A172 (cell line): ENCODE data around the gene CEP126. TPM values are rescaled to one million over a fixed set of nuclear protein-coding genes. Genes with fewer than 3 reads are reported as not detected.
"Not testable (repeated sequence)": the region's sequence is repeated elsewhere in the genome, so short reads cannot be mapped to it uniquely, and the experiment has no call there.

Source experiments
- DNase-seq: peaks from one replicate; pipeline ENCODE4 v3.0.0-alpha.2; 2015; ENCODE audit warnings: low spot score
- total RNA-seq: library from RNA; depleted of rRNA; stranded (reverse); fragments of >200 nt; shearing (Covaris generic); gene quantifications from 2 replicates; pipeline ENCODE4 v1.2.3, GENCODE V29; 2014

The CEP126 gene
- total RNA-seq, 1 experiment from 2014 or later: 0.72 TPM

DNA sequence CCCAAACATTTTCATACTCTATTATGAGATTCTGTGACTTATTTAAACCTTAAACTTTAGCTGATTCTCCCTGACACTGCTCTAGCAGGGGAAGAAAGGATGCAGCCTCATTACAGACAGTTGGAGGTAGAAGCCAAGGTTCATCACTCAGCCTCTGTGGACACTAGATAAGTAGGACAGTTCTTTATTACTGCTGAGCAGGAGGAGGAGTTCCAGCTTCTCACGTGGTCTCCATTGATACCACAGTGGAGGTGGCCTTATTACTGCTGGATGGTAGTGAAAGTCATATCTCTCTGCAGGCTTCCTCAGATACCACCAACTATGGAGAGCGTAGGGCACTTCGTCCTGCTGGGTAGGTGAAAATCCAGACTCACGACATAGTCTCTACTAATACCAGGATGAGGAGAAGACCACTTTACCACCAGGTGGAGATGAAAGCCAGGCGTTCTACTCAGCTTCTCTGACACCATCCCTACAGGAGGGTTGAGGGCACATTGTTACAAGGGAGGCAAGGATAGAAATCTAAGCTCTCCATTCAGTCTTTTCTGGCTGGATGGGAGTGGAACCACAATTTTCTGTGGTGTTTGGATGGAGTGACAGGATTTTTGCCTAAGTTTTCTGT is 14.6 kb downstream of the CEP126 start:
- no peak for DNase-seq

DNA sequence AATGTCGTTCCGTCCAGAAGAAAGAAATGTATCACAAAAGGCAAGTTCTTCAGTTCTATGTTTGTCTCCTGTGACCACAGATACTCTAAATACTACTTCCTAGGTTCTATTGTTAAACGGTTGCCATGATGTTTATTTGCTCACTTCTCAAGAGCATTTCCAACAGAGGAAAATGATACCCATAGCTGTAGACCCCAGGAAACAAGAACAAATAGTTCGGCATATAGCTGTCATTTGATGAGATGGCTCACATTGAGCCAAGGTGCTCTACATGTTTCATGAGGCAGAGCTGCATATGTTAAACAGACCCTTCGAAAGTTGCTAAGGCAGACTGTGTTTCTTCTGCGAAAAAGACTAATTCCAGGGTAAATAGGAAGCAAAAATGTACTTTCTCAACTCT is 16.9 kb downstream of the CEP126 start:
- DNase-seq: no peak

DNA sequence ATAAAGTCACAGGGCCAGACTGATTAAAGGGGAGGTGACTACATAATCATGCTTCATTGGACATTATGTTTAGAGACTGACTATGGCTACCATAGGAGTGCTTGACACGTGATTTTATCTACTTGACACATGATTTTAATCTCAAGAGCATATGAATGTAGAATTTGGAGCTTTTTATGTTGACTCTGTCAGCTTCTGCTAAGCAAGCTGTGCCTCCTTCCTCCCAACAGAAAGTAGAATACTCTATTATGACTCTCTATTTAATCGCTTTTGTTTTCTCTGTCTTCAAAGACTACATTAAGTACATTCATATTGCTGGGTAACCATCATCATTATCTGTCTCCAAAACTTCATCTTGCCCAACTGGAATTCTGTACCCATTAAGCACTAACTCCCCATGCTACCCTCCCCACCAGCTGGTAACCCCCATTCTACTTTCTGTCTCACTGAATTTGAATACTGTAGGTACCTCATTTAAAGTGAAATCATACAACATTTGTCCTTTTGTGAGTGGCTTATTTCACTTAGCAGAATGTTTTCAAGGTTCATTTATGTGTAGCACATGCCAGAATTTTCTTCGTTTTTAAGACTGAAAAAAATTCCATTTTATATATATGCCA is 26.2 kb downstream of the CEP126 start:
- DNase-seq: no peak

DNA sequence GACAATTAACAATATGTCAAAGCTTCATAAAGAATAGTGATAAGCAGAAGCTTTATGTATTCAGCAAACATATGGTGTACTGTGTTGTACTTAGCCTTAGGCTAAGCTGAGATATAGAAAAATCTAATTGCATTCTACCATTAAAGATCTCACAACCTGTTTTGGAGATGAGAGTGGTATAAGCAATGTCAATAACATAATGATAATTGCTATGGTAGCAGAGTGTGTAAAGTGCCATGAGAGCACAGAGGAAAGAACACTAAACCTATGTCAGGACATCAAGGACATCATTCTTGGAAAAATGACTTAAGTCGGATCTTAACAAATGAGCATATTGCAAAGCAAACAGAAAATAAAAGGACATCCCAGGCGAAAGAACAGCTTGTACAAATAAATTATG is 30.1 kb downstream of the CEP126 start:
- no peak for DNase-seq

DNA sequence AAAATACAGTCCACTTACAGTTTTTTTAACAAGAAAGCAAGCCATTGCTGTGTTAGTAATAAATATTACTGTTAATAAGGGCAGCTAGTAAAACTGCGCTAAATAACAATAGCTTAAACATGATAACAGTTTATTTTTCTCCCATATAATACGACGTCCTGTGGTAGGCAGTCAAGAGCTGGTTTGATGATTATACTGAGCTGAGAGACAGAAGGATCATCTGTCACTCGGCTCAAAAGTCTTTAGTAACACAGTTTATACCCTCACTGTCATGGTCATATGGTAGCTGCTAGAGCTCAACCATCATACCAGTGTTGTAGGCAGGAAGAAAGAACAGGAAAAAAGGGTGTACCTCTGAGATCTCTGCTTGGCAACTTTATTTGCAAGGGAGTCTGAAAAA is 30.6 kb downstream of the CEP126 start:
- no peak for DNase-seq

DNA sequence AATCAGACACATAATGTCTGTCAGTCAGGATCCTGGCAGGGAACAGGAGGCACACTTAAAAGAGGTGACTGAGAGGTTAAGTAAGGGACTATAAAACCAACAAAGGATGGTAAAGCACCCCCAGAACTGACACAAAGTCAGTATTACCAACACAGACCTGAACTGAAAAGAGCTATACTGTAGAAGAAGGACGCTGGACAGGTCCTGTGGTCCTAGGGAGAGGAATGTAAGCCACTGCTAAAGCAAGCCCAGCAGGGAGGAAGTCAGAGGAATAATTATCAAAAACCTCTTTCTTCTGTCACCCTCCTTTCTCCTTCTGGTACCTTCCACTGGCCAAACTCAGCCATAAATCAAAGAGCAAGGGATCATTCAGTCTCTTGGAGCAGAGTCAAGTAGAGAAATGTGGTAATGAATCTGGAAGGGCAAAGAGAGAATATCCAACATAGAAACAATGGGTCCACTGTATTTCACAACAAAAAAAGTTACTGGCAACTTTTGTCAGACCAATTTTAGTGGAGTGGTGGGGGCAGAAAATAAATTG is 34.9 kb downstream of the CEP126 start:
- no peak for DNase-seq

DNA sequence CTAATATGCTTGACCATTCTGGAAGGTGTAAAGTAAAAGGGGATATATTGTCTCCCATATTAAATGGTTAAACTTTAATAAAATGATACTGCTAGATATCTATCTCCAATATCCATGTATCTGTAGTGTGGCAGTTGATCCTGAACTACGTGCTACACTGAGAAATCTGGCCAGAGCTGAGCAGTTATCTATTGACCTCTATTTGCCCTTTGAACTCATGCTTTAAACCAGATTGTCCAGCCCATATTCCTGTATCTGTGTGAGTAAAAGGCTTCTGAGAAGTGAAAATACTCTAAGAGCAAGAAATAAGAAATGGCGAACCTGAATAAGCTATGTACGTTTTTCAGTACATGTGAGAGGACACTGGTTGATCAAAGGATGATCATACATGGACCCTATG is 40.5 kb downstream of the CEP126 start:
- no peak for DNase-seq

DNA sequence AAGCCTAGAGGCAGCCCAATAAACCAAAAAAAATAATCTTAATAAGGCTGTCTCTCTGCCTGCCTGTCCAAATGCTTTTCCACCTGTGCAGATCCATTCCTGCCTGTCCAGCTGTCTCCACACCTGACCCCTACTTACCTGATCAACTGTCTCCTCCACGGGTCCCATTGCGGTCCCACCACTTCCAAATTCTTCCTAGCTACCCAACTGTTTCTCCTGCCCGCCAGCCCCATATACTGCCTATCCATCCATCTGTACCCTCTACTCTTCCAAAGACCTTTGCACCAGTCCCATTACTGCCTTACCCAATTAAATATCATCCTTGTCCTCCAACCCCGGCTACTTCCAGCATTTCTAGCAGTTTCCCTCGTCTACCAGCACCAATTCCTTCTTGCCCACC is 40.9 kb downstream of the CEP126 start:
- DNase-seq: no peak

DNA sequence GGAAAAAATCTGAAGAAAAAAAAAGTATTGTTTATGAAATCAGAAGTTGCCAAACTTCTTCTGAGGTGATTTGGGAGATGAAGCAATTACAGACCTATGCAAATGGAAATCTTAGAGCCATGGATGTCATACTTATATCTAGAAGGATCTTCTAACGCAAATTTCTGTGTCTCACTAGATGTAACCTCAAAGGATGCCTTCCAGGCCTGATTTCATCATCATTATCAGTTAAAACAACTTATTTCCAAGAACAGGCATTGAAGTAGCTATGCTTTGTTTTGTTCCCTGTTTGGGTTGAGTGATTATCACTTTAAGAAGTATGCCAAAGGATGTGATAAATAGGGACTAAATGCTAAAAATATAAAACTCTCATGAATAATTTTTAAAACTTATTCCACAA is 45.4 kb downstream of the CEP126 start:
- no peak for DNase-seq

DNA sequence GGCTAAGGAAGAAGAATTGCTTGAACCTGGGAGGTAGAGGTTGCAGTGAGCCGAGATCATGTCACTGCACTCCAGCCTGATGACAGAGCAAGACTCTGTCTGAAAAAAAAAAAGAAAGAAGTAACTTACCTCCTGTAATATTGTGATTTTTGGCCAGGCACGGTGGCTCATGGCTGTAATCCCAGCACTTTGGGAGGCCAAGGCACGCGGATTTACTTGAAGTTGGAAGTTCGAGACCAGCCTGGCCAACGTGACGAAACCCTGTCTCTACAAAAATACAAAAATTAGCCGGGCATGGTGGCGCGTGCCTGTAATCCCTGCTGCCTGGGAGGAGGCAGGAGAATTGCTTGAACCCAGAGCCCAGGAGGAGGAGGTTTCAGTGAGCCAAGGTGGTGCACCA is 49.4 kb downstream of the CEP126 start:
- DNase-seq: not testable (repeated sequence)

DNA sequence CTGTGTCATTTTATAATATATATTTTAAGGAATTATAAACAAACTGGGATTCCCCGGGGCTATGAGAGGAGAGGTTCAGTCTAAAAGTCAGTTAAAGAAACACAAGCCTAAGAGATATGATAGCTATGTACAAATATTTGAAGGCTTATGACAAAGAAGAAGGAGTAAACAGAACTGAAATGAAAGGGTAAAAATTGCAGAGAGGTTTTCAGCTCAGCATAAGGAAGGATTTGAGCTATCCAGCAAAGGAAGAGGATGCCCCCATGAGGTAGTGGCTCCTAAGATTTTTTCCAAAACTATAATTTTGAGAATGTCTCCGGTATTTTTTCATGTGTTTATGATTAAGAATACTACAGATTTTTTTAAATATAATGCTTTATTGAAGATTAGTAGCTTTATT is 59.4 kb downstream of the CEP126 start:
- no peak for DNase-seq

DNA sequence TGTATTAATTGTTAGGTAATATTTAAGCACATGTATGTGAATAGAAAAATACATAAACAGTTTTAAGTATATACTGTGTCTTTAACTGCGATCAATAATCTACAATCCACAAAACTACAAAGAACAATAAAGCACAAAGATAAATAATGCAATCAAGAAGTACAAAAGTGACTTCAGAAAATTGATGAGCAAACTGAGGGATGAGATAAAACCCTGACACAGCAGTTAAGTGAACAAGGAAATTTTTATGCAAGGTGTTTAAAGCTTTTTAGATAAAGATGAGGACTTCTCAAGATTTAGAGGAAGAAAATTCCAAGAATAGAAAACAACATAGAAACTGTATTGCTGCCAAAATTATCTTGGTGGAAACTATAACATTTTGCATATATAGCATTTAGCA is 60.0 kb downstream of the CEP126 start:
- no peak for DNase-seq

DNA sequence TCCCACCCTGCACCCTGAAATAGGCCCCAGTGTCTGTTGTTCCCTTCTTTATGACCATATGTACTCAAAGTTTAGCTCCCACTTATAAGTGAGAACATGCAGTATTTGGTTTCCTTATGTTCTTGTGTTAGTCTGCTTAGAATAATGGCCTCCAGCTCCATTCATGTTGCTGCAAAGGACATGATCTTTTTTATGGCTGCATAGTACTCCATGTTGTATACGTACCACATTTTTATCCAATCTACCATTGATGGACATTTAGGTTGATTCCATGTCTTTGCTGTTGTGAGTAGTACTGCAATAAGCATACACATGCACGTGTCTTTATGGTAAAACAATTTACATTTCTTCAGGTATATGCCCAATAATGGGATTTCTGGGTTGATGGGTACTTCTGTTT is 60.9 kb downstream of the CEP126 start:
- no peak for DNase-seq

DNA sequence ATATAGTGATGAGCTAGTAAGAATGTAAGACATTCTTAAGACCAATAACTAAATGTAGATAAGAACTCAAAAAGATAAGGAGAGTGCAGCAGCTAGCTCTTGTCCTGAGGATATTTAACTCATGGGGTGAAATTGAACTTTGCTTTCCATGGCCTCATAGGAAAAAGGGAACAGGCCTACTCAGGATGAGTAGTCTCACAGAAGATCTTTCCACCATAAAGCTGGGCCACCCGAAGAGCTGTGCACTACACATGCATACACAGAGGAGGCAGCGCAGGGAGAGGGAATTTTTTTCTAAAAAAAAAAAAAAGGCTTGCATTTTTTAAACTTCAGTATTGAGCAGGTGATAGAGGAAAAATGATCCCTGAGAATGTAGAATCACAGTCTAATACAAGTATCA is 72.6 kb downstream of the CEP126 start:
- no peak for DNase-seq

DNA sequence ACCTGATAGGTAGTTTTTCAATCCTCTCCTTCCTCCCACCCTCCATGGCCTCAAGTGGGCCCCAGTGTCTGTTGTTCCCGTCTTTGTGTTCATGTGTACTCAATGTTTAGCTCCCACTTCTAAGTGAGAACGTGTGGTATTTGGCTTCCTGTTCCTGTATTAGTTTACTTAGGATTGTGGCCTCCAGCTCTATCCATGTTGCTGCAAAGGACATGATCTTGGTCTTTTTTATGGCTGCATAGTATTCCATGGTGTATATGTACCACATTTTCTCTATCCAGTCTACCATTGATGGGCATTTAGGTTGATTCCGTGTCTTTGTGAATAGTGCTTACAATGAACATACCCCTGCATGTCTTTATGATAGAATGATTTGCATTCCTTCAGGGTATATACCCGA is 78.4 kb downstream of the CEP126 start:
- DNase-seq: no peak

DNA sequence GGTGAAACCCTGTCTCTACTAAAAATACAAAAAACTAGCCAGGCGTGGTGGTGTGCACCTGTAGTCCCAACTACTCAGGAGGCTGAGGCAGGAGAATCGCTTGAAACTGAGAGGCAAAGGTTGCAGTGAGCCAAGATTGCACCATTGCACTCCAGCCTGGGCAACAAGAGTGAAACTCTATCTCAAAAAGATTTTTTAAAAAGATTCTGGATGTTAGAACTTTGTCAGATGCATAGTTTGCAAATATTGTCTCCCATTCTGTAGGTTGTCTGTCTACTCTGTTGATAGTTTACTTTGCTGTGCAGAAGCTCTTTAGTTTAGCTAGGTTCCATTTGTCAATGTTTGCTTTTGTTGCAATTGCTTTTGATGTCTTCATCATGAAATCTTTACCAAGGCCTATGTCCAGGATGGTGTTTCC is 79.3 kb downstream of the CEP126 start:
- DNase-seq: not testable (repeated sequence)

DNA sequence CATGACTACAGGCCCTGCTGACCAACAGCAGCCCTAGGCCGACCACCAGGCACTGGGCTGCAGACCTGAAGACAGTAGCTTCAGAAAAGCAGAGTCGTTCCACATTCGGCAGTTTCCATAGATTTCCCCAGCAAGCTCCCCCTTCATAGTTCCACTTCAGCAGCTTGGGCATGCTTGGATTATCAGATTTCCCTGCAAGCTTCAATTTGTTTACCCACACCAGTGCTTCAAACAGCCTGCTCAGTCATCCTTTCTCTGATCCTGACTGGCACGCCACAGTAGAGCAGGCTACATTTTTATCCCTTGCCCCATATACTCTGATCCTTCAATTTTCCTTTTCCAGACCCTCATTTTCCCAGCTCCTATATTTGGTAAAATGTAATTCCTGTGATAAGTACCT is 81.3 kb downstream of the CEP126 start:
- no peak for DNase-seq

DNA sequence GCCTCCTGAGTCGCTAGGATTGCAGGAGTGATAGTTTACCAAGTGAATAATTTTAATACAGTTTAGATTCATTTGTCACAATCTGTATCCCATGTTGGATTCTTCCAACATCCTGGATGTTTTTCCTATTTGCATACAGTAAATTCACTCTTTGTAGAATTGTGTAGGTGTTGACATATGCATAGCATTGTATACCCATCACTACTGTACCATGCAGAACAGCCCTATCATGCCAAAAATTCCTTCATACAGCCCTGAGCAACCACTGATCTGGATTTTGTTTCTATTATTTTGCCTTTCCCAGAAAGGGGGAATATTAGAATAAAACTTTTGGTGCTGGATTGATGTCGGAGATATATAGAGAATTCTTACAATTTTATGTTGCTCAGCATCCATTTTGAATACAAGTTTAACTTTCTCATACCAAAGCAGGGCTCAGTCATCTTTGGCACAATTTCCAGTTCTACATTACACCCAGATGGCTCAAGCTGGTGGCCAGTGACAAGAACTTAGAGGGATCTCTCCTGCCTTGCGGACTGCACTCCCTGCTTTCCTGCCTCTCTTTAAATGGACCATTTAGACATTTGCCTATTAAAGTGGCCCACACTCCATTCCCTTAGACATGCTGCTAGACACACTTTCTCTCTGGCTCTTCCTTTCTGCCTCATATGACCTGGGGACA is 87.0 kb downstream of the CEP126 start:
- DNase-seq: no peak

DNA sequence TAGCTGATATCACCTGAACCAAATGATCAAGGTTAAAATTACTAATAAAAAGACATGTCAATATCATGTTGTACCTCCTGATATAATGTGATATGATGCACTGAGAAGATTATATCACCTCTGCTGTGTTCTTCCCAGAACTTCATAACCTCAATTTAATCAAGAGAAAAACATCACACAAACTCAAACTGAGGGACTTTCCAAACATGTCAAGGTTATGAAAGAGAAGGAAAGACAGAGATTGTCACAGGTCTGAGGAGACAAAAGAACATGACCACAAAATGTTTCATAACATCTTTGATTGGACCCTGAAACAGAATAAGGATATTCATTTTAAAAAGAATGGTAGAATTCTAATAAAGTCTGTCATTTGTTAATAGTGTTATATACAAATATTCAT is 89.4 kb downstream of the CEP126 start:
- no peak for DNase-seq

DNA sequence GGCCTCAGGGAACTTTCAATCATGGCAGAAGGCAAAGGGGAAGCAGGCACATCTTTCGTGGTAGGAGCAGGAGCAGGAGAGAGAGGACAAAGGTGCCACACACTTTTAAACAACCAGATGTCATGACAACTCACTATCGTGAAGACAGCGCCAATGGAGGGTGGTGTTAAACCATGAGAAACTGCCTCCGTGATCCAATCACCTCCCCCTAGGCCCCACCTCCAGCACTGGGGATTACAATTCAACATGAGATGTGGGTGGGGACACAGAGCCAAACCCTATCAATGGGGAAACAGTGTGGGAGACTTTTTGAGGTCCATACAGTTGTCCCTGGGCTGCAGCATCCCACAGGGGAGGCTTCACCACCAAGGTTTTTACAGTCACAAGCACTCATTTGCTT is 90.5 kb downstream of the CEP126 start:
- DNase-seq: no peak

DNA sequence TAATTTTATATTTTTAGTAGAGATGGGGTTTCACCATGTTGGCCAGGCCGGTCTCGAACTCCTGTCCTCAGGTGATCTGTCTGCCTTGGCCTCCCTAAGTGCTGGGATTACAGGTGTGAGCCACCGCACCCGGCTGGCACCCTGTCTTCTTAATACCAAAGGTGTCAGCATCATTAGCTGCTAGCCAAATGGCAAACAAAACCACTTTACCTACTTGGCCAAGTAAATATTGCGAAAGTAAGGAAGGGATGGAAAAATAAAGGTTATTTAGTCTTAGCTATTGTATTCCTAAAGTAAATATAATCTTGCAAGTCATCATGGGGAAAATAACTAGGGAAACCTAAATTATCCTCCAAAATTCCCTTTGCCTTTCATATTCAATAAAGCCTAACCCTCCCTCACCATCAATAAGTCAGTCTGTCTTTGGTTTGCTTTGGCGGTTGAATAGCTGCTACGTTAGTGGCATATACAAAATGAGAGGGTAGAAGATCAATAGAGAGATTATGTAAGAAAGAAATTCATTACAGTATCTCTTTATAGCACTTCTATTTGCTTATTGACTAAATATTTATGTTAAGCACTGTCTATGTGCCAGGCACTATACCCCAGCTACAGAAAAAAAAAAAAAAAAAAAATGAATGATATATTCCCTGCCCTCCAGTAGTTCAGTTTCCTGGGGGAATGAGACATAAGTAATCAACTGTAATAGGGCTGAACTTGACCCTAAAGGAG is 92.2 kb downstream of the CEP126 start:
- DNase-seq: no peak
